DND-41 (cell line): ENCODE results near the gene BEND5.

ENCODE experiments used
- CTCF ChIP-seq: IDR thresholded peaks from 2 replicates; pipeline ENCODE4 v1.5.1; 2012; ENCODE audit warnings: borderline replicate concordance, low read length, moderate library complexity, mild to moderate bottlenecking; ENCODE audit not compliant: poor library complexity, severe bottlenecking; ENCODE audit errors: extremely low read depth
- EZH2 ChIP-seq: IDR thresholded peaks from 3 replicates; pipeline ENCODE4 v1.6.1; 2012; ENCODE audit warnings: borderline replicate concordance, low read depth, mild to moderate bottlenecking, moderate library complexity, low read length, inconsistent platforms; ENCODE audit not compliant: severe bottlenecking

GRCh38 chr1:48793863-48794262, 17.2 kb upstream of the BEND5 start:
- no peak for TF ChIP-seq CTCF
- TF ChIP-seq EZH2: no peak
